ENCODE measurements around the gene TMEM234. TPM values are rescaled to one million over a fixed set of nuclear protein-coding genes. Genes with fewer than 3 reads are reported as not detected.

TMEM234 gene
- total and polyA plus RNA-seq, 2 of the 8 experiments (the other 6 are each of a cell fraction or from before 2014, with no cell fraction given), result 8.7 to 8.9 TPM

GRCh38 chr1:32201011-32201855, 20.9 kb downstream of the TMEM234 start (continued):
- TF ChIP-seq CTCF (IDR thresholded peaks at IDR 0.05; ENCODE audit: control extremely low read depth in 1 of 3, insufficient read depth in 1 of 3, low read depth in 1 of 3, low read length in 3 of 3) (peak in 1 of 3 experiments; percentile 31; a peak in 1 of 4 replicates), ASH2L (IDR thresholded peaks at IDR 0.05; ENCODE audit: low read length) (peak; percentile 9), SIRT6 (IDR thresholded peaks at IDR 0.05; ENCODE audit: low read length) (no peak)

Measured in H1 (cell line).